Pancreas (tissue), 10 donors: ENCODE measurements around the gene SLC7A4. TPM values are rescaled to one million over a fixed set of nuclear protein-coding genes. Genes with fewer than 3 reads are reported as not detected.
"Not testable (repeated sequence)": the region's sequence is repeated elsewhere in the genome, so short reads cannot be mapped to it uniquely, and the experiment has no call there.

Experiments used
- ATAC-seq, 4 donors: fragments of 200-7000 bp; cut with Tn5 transposase; one replicate each; pipeline versions ENCODE4 v1.8.0 to v1.9.1; 2020; ENCODE audit warnings: mild to moderate bottlenecking in 4 of 4, moderate library complexity in 4 of 4
- DNase-seq, 6 donors: peaks; one replicate each; pipeline ENCODE4 v3.0.0-alpha.2; 2020
- FAIRE-seq: peaks from 2 replicates; lab custom pipeline; 2012; peaks lifted over from hg19 to GRCh38; lab: Jason Lieb, UNC
- H3K27ac ChIP-seq, 4 donors: fragments of 200-600 bp; sonication (generic); 1 replicate in 3 of 4; 2 replicates in 1 of 4; pipeline versions ENCODE4 v1.5.0 to v1.8.0; 2020
- H3K27me3 ChIP-seq, 4 donors: fragments of 200-600 bp; one replicate each; pipeline ENCODE4 v1.8.0; 2021
- H3K36me3 ChIP-seq, 3 donors: fragments of 200-600 bp; sonication (generic) in 1 of 3; one replicate each; pipeline versions ENCODE4 v1.5.0 to v1.8.0; 2020 to 2021
- H3K4me1 ChIP-seq, 3 donors: fragments of 200-600 bp; one replicate each; pipeline ENCODE4 v1.8.0; 2021
- H3K4me3 ChIP-seq, 4 donors: fragments of 200-600 bp; sonication (generic) in 2 of 4; one replicate each; pipeline versions ENCODE4 v1.5.0 to v1.8.0; 2020 to 2021
- H3K9me3 ChIP-seq, 4 donors: fragments of 200-600 bp; one replicate each; pipeline ENCODE4 v1.8.0; 2021
- CTCF ChIP-seq, 4 donors: fragments of 200-600 bp; sonication (generic) in 3 of 4; IDR thresholded peaks; one replicate each; pipeline versions ENCODE4 v1.5.0 to v1.8.0; 2021; ENCODE audit warnings: antibody characterized with exemption in 4 of 4
- WGBS, 2 donors: extraction: QIAGEN DNeasy Blood & Tissue Kit; methylation state at CpG; one replicate each; pipeline ENCODE4 v1.1.7; 2013; 5-methylcytosine and 5-hydroxymethylcytosine counted together
- intact Hi-C, 3 donors: fragments of 100-400 bp; cut with DNase I; formaldehyde crosslinking; loops; one replicate each; pipeline versions ENCODE4 v1.11.1 to v1.14.2; 2022
- polyA plus RNA-seq, 2 donors: library from polyadenylated mRNA; stranded (reverse); fragments of 200-250 nt; gene quantifications; one replicate each; pipeline ENCODE4 v1.2.3, GENCODE V29; 2013
- total RNA-seq, 6 donors: library from RNA; stranded (reverse); fragmentation: NEBNext Ultra II Directional in 4 of 6; extraction: Animal tissue kit (Norgen Biotek cat#: 25700) in 4 of 6; gene quantifications; one replicate each; pipeline versions ENCODE4 v1.2.1 to v1.2.4, GENCODE V29; 2021 to 2023
- donor health status: healthy with polysubstance abuse.
- donor health status: DM: no; HTN: no; CAD: no; lungs with moderate emphysema.
- donor health status: DM: no; HTN: no; CAD: no.
- donor health status: control.
- donor health status: control.
- donor health status: Bipolar disorder and iron deficiency.
- donor health status: DM: yes; HTN: yes; CAD: no.
- donor health status: DM: no; HTN: no; CAD: no.
- donor health status: DM: no; HTN: no; CAD: no.
- donor health status: DM: yes; HTN: yes; CAD: no.

SLC7A4 gene
- total and polyA plus RNA-seq, 8 donors = 0.09 to 1.4 (median 0.20) TPM; not detected in 1

GRCh38 chr22:21068681-21069276 is 36.4 kb upstream of the SLC7A4 start:
- H3K36me3 ChIP-seq = no peaks in the 10 kb centered on the region
- intact Hi-C loops = no loop called here
- no peaks in the 10 kb centered on the region for H3K4me1 ChIP-seq
- 79 to 84% methylated on average over 4 of the region's 4 CpGs for WGBS, 2 donors
- no peak overlapping the region for H3K27ac ChIP-seq
- DNase-seq (no peak), FAIRE-seq (no peak), ATAC-seq (no peak)
- H3K27me3 ChIP-seq = no peaks in the 10 kb centered on the region
- H3K9me3 ChIP-seq = no peaks in the 10 kb centered on the region
- no peak for TF ChIP-seq CTCF (IDR thresholded peaks at IDR 0.05)
- no peak overlapping the region for H3K4me3 ChIP-seq

GRCh38 chr22:21067901-21068680 is 35.7 kb upstream of the SLC7A4 start:
- no peak for TF ChIP-seq CTCF (IDR thresholded peaks at IDR 0.05)
- no peak for DNase-seq
- no peak for FAIRE-seq
- Histone ChIP-seq H3K36me3 (no peaks in the 10 kb centered on the region), H3K4me1 (no peaks in the 10 kb centered on the region), H3K27ac (no peak overlapping the region), H3K4me3 (no peak overlapping the region), H3K27me3 (no peaks in the 10 kb centered on the region), H3K9me3 (no peaks in the 10 kb centered on the region)
- no peak for ATAC-seq
- intact Hi-C loops = no loop called here
- 85 to 86% methylated on average over 12 of the region's 12 CpGs for WGBS, 2 donors

- FAIRE-seq = no peak
- no peak for TF ChIP-seq CTCF (IDR thresholded peaks at IDR 0.05)
- Histone ChIP-seq H3K27ac (no peak overlapping the region), H3K36me3 (no peaks in the 10 kb centered on the region), H3K9me3 (no peaks in the 10 kb centered on the region), H3K27me3 (no peaks in the 10 kb centered on the region), H3K4me1 (no peaks in the 10 kb centered on the region), H3K4me3 (no peak overlapping the region)
- intact Hi-C loops = no loop called here
- DNase-seq = no peak
- ATAC-seq = no peak
- WGBS, 2 donors = 78 to 87% methylated on average over 27 to 28 of the region's 28 CpGs
These were observed 34.9 kb upstream of the SLC7A4 start for GRCh38 chr22:21067075-21067900.

GRCh38 chr22:21064917-21065864 is 32.8 kb upstream of the SLC7A4 start:
- Histone ChIP-seq H3K36me3 (no peaks in the 10 kb centered on the region), H3K9me3 (no peaks in the 10 kb centered on the region), H3K27ac (no peak overlapping the region), H3K4me3 (no peak overlapping the region), H3K4me1 (no peaks in the 10 kb centered on the region), H3K27me3 (no peaks in the 10 kb centered on the region)
- 44 to 49% methylated on average over 13 of the region's 13 CpGs for WGBS, 2 donors
- no peak for TF ChIP-seq CTCF (IDR thresholded peaks at IDR 0.05)
- DNase-seq = no peak
- no peak for FAIRE-seq
- intact Hi-C loops = no loop called here
- ATAC-seq = no peak

GRCh38 chr22:21064425-21064824 is 32.1 kb upstream of the SLC7A4 start:
- FAIRE-seq, H3K4me1 ChIP-seq, DNase-seq, H3K9me3 ChIP-seq, H3K4me3 ChIP-seq, H3K27me3 ChIP-seq, intact Hi-C loops, ATAC-seq, H3K27ac ChIP-seq, H3K36me3 ChIP-seq: not testable (repeated sequence)
- WGBS, 2 donors = 65 to 72% methylated on average over 11 of the region's 11 CpGs

GRCh38 chr22:21061660-21062321 is 29.4 kb upstream of the SLC7A4 start:
- H3K4me1 ChIP-seq, DNase-seq, intact Hi-C loops, FAIRE-seq, H3K27ac ChIP-seq, H3K36me3 ChIP-seq, H3K4me3 ChIP-seq, H3K27me3 ChIP-seq, H3K9me3 ChIP-seq, ATAC-seq: not testable (repeated sequence)
- 87 to 91% methylated on average over 18 of the region's 18 CpGs for WGBS, 2 donors

- intact Hi-C loops, H3K4me1 ChIP-seq, H3K27me3 ChIP-seq, DNase-seq, H3K36me3 ChIP-seq, H3K4me3 ChIP-seq, FAIRE-seq, H3K27ac ChIP-seq, H3K9me3 ChIP-seq, ATAC-seq: not testable (repeated sequence)
- WGBS, 2 donors = 66 to 69% methylated on average over 4 to 7 of the region's 8 CpGs
These were observed 28.0 kb upstream of the SLC7A4 start for GRCh38 chr22:21060363-21060762.
